ENCODE data around the gene KDF1.

KDF1 gene

DNA sequence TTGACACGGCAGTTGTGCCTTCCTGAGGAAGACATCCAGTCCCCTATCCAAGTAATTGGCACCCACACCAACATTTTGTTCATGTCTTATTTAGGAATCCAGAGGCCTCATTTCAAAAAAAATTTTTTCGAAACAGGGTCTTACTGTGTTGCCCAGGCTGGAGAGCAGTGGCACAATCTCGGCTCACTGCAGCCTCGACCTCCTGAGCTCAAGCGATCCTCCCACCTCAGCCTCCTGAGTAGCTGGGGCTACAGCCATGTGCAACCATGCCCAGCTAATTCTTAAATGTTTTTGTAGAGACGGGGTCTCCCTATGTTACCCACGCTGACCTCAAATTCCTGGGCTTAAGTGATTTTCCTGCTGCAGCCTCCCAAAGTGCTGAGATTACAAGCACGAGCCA lies 24.0 kb upstream of the KDF1 start:
- Histone ChIP-seq H3K36me3 (ENCODE audit: insufficient read depth, low read length) (no peaks in the 10 kb centered on the region), H3K9ac (ENCODE audit: low read depth, low read length, poor library complexity, severe bottlenecking) (no peak overlapping the region), H3K4me2 (ENCODE audit: low read depth, low read length, poor library complexity, severe bottlenecking) (no peak overlapping the region), H3K27me3 (ENCODE audit: insufficient read depth, low read length, poor library complexity, severe bottlenecking) (no peaks in the 10 kb centered on the region), H4K20me1 (ENCODE audit: insufficient read depth, low read length, poor library complexity, severe bottlenecking) (no peaks in the 10 kb centered on the region), H3K79me2 (ENCODE audit: insufficient read depth, low read length) (no peaks in the 10 kb centered on the region), H3K9me2 (replicated peaks; ENCODE audit: low read depth, low read length) (no peaks in the 10 kb centered on the region), H3F3A (ENCODE audit: low read depth) (no peaks in the 10 kb centered on the region), H2AFZ (ENCODE audit: low read length) (no peak overlapping the region), H3K4me3 (ENCODE audit: low read length, poor library complexity, severe bottlenecking) (no peak overlapping the region), H3K4me1 (ENCODE audit: insufficient read depth, low read length, poor library complexity, severe bottlenecking) (no peaks in the 10 kb centered on the region), H3K9me3 (ENCODE audit: insufficient read depth, low read depth, low read length) (no peaks in the 10 kb centered on the region)
- TF ChIP-seq EZH2phosphoT487 (IDR thresholded peaks at IDR 0.05; ENCODE audit: borderline replicate concordance) = no peak
- TF ChIP-seq, protein P1, sequence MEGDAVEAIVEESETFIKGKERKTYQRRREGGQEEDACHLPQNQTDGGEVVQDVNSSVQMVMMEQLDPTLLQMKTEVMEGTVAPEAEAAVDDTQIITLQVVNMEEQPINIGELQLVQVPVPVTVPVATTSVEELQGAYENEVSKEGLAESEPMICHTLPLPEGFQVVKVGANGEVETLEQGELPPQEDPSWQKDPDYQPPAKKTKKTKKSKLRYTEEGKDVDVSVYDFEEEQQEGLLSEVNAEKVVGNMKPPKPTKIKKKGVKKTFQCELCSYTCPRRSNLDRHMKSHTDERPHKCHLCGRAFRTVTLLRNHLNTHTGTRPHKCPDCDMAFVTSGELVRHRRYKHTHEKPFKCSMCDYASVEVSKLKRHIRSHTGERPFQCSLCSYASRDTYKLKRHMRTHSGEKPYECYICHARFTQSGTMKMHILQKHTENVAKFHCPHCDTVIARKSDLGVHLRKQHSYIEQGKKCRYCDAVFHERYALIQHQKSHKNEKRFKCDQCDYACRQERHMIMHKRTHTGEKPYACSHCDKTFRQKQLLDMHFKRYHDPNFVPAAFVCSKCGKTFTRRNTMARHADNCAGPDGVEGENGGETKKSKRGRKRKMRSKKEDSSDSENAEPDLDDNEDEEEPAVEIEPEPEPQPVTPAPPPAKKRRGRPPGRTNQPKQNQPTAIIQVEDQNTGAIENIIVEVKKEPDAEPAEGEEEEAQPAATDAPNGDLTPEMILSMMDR (conservative IDR thresholded peaks at IDR 0.05; ENCODE audit: low read length) = no peak

DNA sequence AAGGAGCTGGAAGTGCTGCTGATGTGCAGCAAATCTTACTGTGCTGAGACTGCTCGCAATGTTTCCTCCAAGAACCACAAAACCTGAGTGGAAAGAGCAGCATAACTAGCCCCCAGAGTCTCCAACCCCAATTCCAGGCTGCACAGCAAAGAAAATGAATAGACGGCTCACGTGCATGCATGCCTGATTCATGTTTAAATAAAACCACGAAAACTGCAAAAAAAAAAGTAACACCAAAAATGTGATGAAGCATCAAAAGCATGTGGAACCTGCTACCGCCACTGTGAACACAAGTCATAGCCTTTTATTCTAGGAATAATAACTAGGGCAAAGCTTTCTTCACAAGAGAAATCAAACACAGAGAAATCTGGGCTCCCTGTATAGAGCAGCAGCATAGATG lies 23.6 kb upstream of the KDF1 start:
- no peaks in the 10 kb centered on the region for H3K27me3 ChIP-seq (ENCODE audit: insufficient read depth, low read length, poor library complexity, severe bottlenecking)
- TF ChIP-seq EZH2phosphoT487 (IDR thresholded peaks at IDR 0.05; ENCODE audit: borderline replicate concordance) = no peak
- TF ChIP-seq, protein P1 (conservative IDR thresholded peaks at IDR 0.05; ENCODE audit: low read length) = no peak
- H3K79me2 ChIP-seq (ENCODE audit: insufficient read depth, low read length) = no peaks in the 10 kb centered on the region
- no peak overlapping the region for H3K4me3 ChIP-seq (ENCODE audit: low read length, poor library complexity, severe bottlenecking)
- H3K36me3 ChIP-seq (ENCODE audit: insufficient read depth, low read length) = no peaks in the 10 kb centered on the region
- H3K9me2 ChIP-seq (replicated peaks; ENCODE audit: low read depth, low read length) = no peaks in the 10 kb centered on the region
- no peaks in the 10 kb centered on the region for H4K20me1 ChIP-seq (ENCODE audit: insufficient read depth, low read length, poor library complexity, severe bottlenecking)
- H3K4me1 ChIP-seq (ENCODE audit: insufficient read depth, low read length, poor library complexity, severe bottlenecking) = no peaks in the 10 kb centered on the region
- no peaks in the 10 kb centered on the region for H3F3A ChIP-seq (ENCODE audit: low read depth)
- H3K4me2 ChIP-seq (ENCODE audit: low read depth, low read length, poor library complexity, severe bottlenecking) = no peak overlapping the region
- no peak overlapping the region for H3K9ac ChIP-seq (ENCODE audit: low read depth, low read length, poor library complexity, severe bottlenecking)
- H2AFZ ChIP-seq (ENCODE audit: low read length) = no peak overlapping the region
- H3K9me3 ChIP-seq (ENCODE audit: insufficient read depth, low read depth, low read length) = no peaks in the 10 kb centered on the region

DNA sequence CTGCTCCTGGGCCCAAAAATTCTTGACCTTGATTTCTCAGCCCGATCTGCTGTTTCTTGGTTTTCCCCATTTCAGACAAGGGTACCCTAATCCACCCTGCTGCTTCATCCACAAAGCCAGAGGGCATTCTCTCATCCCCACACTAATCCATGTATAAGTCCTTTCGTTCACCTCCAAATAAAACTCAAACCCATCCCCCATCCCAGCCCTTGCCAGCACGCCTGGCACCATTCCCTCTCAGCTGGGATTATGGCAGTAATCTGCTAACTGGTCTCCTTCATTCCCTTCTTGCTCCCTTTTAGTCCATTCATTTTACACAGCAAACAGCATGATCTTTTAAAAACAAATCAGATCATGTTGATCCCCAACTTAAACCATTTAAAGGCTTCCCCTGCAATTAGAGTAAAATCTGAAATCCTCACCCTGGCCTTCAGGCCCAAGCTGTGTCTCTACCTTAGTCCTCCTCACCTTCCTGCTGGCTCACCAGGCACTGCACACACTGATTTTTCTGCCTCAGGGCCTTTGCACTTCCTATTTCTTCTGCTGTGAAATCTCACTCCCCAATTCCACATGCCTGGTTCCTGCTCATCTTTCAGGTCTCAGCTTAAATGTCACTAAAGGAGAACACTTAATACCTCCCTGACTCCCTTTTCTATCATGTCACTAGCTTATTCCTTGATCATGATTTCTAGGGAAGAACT lies 21.0 kb upstream of the KDF1 start:
- Histone ChIP-seq H3K9me3 (ENCODE audit: insufficient read depth, low read depth, low read length) (no peaks in the 10 kb centered on the region), H3K9me2 (replicated peaks; ENCODE audit: low read depth, low read length) (no peaks in the 10 kb centered on the region), H3K27me3 (ENCODE audit: insufficient read depth, low read length, poor library complexity, severe bottlenecking) (no peaks in the 10 kb centered on the region), H3K79me2 (ENCODE audit: insufficient read depth, low read length) (no peaks in the 10 kb centered on the region), H4K20me1 (ENCODE audit: insufficient read depth, low read length, poor library complexity, severe bottlenecking) (no peaks in the 10 kb centered on the region), H3K4me3 (ENCODE audit: low read length, poor library complexity, severe bottlenecking) (no peak overlapping the region), H3K9ac (ENCODE audit: low read depth, low read length, poor library complexity, severe bottlenecking) (no peak overlapping the region), H2AFZ (ENCODE audit: low read length) (no peak overlapping the region), H3K4me1 (ENCODE audit: insufficient read depth, low read length, poor library complexity, severe bottlenecking) (no peaks in the 10 kb centered on the region), H3F3A (ENCODE audit: low read depth) (no peaks in the 10 kb centered on the region), H3K36me3 (ENCODE audit: insufficient read depth, low read length) (no peaks in the 10 kb centered on the region), H3K4me2 (ENCODE audit: low read depth, low read length, poor library complexity, severe bottlenecking) (no peak overlapping the region)
- TF ChIP-seq, protein P1 (conservative IDR thresholded peaks at IDR 0.05; ENCODE audit: low read length) = no peak
- TF ChIP-seq EZH2phosphoT487 (IDR thresholded peaks at IDR 0.05; ENCODE audit: borderline replicate concordance) = no peak

Measured in Loucy (cell line).